ENCODE data around the gene TRIM28. TPM values are rescaled to one million over a fixed set of nuclear protein-coding genes. Genes with fewer than 3 reads are reported as not detected.

TRIM28 gene
- total RNA-seq, 1 donor from 2014 or later = 698 TPM

DNA sequence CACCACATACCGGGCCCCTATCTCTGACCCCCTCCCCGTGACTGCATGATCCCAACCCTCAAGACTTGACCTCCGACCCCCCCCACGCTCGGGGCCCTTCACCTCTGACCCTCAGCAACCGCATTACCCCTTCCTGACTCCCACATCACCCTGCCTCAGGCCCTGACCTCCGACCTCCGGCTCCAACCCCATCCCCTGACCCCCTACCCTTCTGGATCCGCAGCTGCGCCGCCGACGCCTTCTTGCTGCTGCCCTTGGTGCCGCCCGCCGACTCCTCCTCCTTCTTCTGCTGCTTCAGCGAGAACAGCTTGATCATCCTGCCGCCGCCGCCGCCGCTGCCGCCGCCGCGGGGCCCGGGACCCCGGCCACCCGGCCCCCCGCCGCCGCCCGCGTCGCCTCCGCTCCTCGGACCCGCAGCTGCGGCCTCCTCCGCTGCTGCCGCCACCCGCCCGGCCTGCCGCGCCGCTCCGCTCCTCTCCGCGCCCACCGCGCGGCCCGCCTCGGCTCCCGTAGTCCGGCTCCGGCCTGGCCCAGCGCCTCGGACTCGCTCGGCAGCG is 14.3 kb downstream of the TRIM28 start, which contains the start of gene UBE2M:
Gene UBE2M, minus strand, starts transcription at position 546 of the 557 bp plus-strand sequence. Its CDS starts 230 bp downstream, at position 316.
- Mint-ChIP-seq H3K36me3 (ENCODE audit: low read depth) (peaks cover 51% of the 10 kb centered on the region), H3K4me3 (peak within 1 kb of the TSS; percentile 96), H3K27ac (peak within 1 kb of the TSS; percentile 98), H3K4me1 (peaks cover 61% of the 10 kb centered on the region), H3K27me3 (no peaks in the 10 kb centered on the region), H3K9me3 (no peaks in the 10 kb centered on the region)
- intact Hi-C loops (cut with micrococcal nuclease) = no loop called here
- peak; percentile 90 for DNase-seq

DNA sequence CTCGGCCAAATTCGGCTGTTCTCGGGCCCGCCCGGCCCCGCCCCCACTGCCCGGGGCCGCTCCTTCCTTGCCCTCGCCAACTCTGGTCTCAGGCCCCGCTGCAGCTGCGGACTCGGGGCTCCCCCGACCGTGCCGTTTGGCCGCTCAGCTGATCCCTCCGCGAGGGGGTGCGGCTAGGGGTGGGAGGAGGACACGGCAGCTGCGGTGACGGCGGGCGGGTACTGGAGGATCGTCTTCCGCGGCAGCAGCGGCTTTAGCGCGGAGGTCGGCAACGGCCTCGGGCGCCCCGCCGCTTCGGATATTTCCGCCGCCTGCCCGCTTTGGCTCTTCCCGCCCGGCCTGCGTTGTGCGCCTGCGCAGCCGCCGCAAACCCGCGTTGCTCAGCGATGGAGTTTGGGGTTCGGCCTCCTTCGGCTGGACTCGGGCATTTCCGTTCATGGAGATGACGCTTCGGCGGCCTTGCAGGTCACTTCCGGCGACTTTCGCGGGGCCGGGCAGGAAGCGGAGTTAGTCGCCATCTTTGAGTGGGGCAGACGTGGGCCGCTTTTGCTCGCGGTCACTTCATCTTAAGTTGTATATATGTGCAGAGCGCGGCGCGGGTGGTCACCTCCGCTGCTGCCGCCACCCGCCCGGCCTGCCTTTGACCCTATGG is 14.9 kb downstream of the TRIM28 start:
- DNase-seq = peak; percentile 100
- H3K4me3 Mint-ChIP-seq = peak overlapping the region; percentile 96
- H3K36me3 Mint-ChIP-seq (ENCODE audit: low read depth) = peaks cover 52% of the 10 kb centered on the region

DNA sequence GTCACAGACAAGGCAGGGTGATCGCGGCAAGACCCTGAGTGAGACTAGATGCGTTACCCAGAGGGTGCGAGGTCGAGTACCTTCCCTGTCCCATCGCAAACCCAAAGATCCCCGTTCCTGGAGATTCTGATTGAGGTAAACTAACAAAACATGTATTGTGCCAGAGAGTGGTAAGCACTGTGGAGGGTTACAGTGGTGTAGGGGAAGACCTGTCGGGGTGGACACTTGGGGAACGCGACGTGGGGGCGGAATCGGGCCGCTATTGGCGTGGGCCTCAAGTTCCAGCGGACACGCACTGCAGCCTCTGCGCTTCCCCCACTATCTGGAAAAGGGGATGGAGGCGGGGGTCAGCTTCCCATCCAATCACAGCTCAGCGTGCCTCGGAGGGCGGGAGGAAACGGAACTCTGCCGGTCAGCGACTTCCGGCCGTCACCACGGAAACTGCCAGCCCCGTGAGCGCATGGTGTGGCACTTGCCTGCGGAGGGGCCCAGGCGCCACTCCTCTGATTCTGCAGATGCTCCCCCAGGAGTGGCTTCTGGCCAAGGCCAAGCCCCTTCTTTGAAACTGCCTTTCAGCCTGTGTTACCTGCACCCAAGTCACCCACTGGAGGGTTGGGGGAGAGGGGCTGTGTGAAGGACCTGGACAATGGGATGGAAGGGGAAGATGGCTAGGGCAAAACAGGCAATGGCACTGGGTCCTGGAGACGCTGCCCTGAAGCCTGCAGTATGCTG is 15.6 kb downstream of the TRIM28 start:
- peaks cover 47% of the 10 kb centered on the region for H3K36me3 Mint-ChIP-seq (ENCODE audit: low read depth)
- DNase-seq = peak; percentile 91
- H3K9me3 Mint-ChIP-seq = no peaks in the 10 kb centered on the region
- H3K27me3 Mint-ChIP-seq = no peaks in the 10 kb centered on the region
- H3K4me1 Mint-ChIP-seq = peaks cover 63% of the 10 kb centered on the region
- peak overlapping the region; percentile 98 for H3K27ac Mint-ChIP-seq
- H3K4me3 Mint-ChIP-seq = peak overlapping the region; percentile 96
- intact Hi-C loops (cut with micrococcal nuclease) = loop anchor here (1.0 kb wide), 3 partner anchors 14 to 45 kb away; partner anchors contain the start of genes MZF1 and TRIM28

More for the DNA sequence above, 14.9 kb downstream of the TRIM28 start:
- intact Hi-C loops (cut with micrococcal nuclease) = loop anchor here (1.0 kb wide), 3 partner anchors 14 to 44 kb away; partner anchors contain the start of genes MZF1 and TRIM28
- H3K4me1 Mint-ChIP-seq = peaks cover 64% of the 10 kb centered on the region
- H3K9me3 Mint-ChIP-seq = no peaks in the 10 kb centered on the region
- no peaks in the 10 kb centered on the region for H3K27me3 Mint-ChIP-seq
- H3K27ac Mint-ChIP-seq = peak overlapping the region; percentile 98

DNA sequence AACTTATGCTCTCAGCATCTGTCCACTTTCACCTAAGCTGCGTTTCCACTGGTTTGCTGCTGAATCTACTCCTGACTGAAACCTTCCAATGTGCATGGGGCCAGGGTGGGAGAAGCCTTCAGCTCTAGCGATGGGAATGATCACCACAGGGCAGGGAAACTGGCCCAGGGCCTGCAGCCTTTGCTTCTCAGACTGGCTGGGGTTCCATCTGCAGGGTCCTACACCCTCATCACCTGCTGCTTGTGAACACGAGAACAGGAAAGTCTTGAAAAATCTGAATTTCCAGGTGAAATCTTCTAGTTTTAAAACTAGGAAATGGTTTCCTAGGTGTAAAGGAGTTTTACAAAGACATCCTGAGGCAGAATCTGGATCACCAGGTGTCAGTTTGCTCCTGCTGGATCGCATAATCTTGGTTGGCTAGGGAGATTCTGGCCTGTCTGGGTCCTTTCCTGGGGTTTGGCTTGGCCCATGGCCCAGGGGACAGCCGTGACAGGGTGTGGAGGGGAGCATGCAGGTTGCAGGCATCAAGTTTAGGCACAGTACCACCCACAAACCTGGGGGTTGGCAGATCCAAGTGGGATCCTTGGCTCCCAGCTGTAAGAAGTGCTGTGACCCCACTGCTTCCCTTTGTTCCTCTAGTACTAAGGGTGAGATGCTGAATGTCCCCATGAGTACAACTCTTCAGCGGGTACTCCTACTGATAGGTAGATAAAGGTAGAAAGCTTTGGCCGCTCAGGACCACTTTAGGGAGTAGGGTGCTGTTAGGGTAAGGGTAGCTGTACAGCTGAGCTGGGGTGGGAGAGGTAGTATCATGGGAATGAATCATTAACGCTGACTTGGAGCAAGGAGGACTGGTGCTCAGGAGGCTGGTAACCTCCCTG is 16.4 kb downstream of the TRIM28 start:
- Mint-ChIP-seq H3K4me3 (peak overlapping the region; percentile 96), H3K9me3 (no peaks in the 10 kb centered on the region), H3K36me3 (ENCODE audit: low read depth) (peaks cover 41% of the 10 kb centered on the region), H3K4me1 (peaks cover 58% of the 10 kb centered on the region), H3K27ac (peak overlapping the region; percentile 98), H3K27me3 (no peaks in the 10 kb centered on the region)
- intact Hi-C loops (cut with micrococcal nuclease) = no loop called here
- DNase-seq = peak; percentile 61

DNA sequence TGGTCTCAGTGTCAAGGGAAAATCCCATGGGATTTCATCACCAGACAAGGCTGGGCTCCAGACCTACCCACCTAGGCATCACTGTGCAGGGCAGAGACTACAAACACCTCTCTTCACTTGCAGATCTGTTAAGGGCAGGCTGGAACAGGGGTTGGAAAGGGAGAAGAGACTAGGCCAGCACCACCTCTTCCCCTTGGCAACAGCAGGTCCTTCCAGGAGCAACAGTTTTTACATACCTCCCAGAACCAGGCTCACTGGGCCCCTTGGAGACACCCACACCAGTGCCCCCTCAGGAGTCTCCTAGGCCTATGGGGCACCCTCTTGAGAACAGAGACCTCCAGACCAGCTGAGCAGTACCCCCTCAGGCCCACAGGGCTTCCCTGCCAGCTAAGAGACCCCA is 17.1 kb downstream of the TRIM28 start:
- H3K4me1 Mint-ChIP-seq = peaks cover 55% of the 10 kb centered on the region
- peak; percentile 65 for DNase-seq
- peaks cover 37% of the 10 kb centered on the region for H3K36me3 Mint-ChIP-seq (ENCODE audit: low read depth)
- no peaks in the 10 kb centered on the region for H3K27me3 Mint-ChIP-seq
- peak overlapping the region; percentile 96 for H3K4me3 Mint-ChIP-seq
- H3K9me3 Mint-ChIP-seq = no peaks in the 10 kb centered on the region
- peak overlapping the region; percentile 98 for H3K27ac Mint-ChIP-seq
- intact Hi-C loops (cut with micrococcal nuclease) = no loop called here

DNA sequence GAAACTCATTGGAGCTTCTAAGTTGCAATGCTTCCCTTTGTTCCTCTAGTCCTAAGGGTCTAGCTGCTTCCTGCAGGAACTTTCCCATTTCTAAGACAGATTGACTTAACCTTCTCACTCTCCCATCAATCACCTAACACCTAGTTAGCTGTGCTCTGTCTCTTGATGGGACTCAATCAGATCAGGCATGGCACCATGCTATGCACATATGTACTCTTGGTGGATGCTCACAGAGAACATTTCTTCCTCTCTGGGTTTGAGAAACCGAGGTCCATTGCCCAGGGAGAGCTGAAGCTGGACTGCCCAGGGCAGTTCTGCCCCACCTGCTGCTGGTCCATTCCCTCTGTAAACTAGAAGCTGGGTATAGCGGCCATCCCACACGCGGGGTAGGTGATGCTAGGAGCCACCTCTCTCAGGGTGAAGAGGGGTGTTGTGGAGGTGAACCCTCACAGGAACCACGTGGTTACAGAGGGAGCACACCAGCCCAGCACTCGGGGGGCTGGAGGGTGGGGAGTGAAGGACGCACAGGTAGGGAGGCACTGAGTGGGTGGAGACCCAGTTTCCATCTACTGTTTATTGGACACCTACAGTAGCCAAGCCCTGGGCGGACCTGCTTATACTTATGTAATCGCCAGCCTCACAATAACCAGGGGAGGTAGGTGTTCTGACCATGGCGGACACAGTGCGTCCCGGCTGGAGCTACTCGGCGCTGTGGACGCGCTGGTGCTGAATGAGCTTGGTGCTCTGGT is 17.7 kb downstream of the TRIM28 start:
- peak overlapping the region; percentile 98 for H3K27ac Mint-ChIP-seq
- no peaks in the 10 kb centered on the region for H3K27me3 Mint-ChIP-seq
- H3K36me3 Mint-ChIP-seq (ENCODE audit: low read depth) = peaks cover 31% of the 10 kb centered on the region
- H3K4me1 Mint-ChIP-seq = peaks cover 51% of the 10 kb centered on the region
- intact Hi-C loops (cut with micrococcal nuclease) = no loop called here
- H3K9me3 Mint-ChIP-seq = no peaks in the 10 kb centered on the region
- peak; percentile 60 for DNase-seq
- H3K4me3 Mint-ChIP-seq = peak overlapping the region; percentile 86

DNA sequence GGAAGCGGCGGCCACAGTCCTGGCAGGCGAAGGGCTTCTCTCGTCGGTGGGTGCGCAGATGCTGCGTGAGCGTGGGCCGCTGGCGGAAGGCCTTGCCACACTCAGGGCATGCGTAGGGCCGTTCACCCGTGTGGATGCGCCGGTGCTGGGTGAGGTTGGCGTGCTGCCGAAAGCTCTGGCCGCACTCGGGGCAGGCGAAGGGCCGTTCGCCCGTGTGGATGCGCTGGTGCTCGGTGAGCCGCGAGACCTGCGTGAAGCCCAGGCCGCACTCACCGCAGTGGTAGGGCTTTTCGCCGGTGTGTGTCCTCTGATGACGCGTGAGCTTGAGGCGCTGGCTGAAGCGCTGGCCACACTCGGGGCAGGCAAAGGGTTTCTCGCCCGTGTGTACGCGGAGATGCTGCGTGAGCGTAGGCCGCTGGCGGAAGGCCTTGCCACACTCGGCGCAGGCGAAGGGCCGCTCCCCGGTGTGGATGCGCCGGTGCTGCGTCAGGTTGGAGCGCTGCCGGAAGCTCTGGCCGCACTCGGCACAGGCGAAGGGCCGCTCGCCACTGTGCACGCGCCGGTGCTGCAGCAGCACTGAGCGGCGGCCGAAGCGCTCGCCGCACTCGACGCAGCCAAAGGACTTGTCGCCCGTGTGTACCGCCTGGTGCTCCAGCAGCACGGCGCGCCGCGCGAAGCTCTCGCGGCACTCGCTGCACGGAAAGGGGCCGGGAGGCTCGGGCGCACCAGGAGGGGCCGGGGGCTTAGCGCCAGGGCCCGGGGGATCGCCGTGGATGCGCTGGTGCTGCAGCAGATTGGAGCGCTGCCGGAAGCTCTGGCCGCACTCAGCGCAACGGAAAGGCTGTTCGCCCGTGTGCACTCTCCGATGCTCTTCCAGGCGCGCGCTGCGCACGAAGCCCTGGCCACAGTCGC is 18.5 kb downstream of the TRIM28 start:
- H3K27ac Mint-ChIP-seq = peak overlapping the region; percentile 98
- peak; percentile 87 for DNase-seq
- peak overlapping the region; percentile 86 for H3K4me3 Mint-ChIP-seq
- no peaks in the 10 kb centered on the region for H3K27me3 Mint-ChIP-seq
- H3K36me3 Mint-ChIP-seq (ENCODE audit: low read depth) = peaks cover 23% of the 10 kb centered on the region
- no peaks in the 10 kb centered on the region for H3K9me3 Mint-ChIP-seq
- intact Hi-C loops (cut with micrococcal nuclease) = no loop called here
- H3K4me1 Mint-ChIP-seq = peaks cover 44% of the 10 kb centered on the region

DNA sequence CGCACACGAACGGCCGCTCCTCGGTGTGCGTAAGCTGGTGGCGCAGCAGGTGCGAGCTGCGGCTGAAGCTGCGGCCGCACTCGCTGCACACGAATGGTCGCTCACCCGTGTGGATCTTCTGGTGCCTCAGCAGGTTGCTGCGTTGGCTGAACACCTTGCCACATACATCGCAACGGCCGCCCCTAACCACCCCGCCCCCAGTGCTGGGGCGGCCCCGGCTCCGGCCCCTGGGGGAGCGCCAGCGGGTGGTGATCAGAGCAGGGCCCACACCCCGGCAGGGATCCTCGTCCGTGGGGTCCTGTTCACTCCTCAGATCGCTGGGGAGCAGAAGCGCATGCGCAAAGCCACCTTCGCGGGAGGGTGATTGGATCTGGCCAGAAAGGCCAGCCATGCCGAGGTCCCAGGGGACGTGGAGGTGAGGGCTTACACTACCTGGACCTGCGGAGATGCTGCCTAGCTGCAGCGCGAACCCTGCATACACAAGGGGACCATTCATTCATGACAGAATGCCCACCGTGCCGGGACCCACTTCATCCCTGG is 19.2 kb downstream of the TRIM28 start:
- DNase-seq = peak; percentile 83
- Mint-ChIP-seq H3K36me3 (ENCODE audit: low read depth) (peaks cover 18% of the 10 kb centered on the region), H3K4me1 (peaks cover 39% of the 10 kb centered on the region), H3K4me3 (peak overlapping the region; percentile 86), H3K27me3 (no peaks in the 10 kb centered on the region), H3K27ac (no peak overlapping the region), H3K9me3 (no peaks in the 10 kb centered on the region)
- intact Hi-C loops (cut with micrococcal nuclease) = no loop called here

DNA sequence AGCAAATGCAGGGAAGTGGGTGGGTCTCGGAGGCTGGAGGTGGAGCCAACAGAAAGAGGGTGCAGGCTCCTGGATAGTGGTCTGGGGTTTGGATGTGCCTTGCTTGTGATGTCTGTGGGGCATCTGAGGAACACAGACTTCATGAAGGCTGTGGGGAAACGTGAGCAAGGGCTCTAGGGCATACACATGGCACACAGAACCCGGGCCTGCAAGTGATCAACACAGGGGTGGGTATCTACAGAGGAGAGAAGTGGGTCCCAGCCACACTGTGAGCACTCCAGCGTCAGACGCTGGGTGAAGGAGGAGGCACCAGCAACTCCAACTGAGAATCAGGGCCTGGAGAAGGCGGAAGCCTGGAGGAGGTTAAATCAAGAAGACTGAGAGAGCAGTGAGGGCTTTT is 20.0 kb downstream of the TRIM28 start:
- DNase-seq = no peak
- Mint-ChIP-seq H3K4me1 (peaks cover 39% of the 10 kb centered on the region), H3K9me3 (no peaks in the 10 kb centered on the region), H3K27ac (no peak overlapping the region), H3K36me3 (ENCODE audit: low read depth) (peaks cover 22% of the 10 kb centered on the region), H3K27me3 (no peaks in the 10 kb centered on the region), H3K4me3 (peak overlapping the region; percentile 86)
- intact Hi-C loops (cut with micrococcal nuclease) = no loop called here

DNA sequence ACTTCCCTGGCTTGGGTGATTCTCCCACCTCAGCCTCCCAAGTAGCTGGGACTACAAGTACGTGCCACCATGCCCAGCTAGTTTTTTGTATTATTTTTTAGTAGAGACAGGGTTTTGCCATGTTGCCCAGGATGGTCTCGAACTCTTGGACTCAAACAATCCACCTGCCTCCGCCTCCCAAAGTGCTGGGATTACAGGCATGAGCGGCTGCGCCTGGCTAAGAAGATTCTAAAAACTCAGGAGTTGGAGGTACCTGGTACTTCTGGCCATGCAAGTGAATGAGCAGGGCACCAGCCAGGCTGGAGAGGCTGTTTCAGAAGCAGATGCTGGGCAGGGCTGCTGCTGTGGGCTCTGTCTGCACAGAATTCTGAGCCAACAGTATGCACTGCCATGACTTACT is 23.1 kb downstream of the TRIM28 start:
- H3K36me3 Mint-ChIP-seq (ENCODE audit: low read depth) = peaks cover 30% of the 10 kb centered on the region

DNA sequence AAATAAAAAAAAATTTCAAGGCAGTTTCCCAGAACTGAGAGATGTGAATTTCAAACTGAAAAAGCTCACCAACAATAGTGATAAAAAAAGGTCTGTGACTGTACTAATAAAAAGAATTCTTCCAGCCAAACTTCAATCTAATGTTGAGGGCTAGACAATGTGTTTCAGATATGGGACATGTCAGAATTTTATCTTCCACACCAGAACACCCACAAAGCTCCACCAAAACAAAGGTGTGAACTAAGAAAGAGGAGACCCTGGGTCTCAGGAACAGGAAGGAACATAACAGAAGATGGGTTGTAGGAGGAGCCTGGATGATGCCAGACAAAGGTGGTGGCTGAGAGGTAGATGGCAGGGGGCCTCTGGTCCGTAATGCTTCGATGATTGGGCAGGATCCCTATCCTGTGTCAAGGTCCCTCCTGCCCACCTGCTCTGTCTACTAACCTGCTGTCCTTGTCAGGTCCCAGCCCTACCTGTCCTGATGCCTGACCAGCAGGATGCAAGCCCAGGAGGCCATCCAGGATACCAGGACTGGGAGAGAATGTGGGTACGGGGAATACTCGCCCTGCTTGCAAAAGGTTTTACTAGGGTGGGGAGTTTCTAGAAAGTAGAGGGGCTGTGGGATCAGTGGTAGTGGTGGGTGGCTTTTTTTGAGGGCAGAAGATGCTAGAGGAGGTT is 24.7 kb downstream of the TRIM28 start:
- Mint-ChIP-seq H3K27ac (peak overlapping the region; percentile 62), H3K9me3 (peaks cover 4% of the 10 kb centered on the region), H3K36me3 (ENCODE audit: low read depth) (peaks cover 33% of the 10 kb centered on the region), H3K4me3 (no peak overlapping the region), H3K4me1 (peaks cover 27% of the 10 kb centered on the region), H3K27me3 (peaks cover 3% of the 10 kb centered on the region)
- no peak for DNase-seq
- intact Hi-C loops (cut with micrococcal nuclease) = no loop called here

More for the DNA sequence above, 23.1 kb downstream of the TRIM28 start:
- Mint-ChIP-seq H3K27me3 (no peaks in the 10 kb centered on the region), H3K27ac (no peak overlapping the region), H3K4me3 (no peak overlapping the region), H3K4me1 (peaks cover 26% of the 10 kb centered on the region), H3K9me3 (peaks cover 2% of the 10 kb centered on the region)
- intact Hi-C loops (cut with micrococcal nuclease) = no loop called here
- no peak for DNase-seq
